ENCODE measurements around the gene C16orf96.

DNA sequence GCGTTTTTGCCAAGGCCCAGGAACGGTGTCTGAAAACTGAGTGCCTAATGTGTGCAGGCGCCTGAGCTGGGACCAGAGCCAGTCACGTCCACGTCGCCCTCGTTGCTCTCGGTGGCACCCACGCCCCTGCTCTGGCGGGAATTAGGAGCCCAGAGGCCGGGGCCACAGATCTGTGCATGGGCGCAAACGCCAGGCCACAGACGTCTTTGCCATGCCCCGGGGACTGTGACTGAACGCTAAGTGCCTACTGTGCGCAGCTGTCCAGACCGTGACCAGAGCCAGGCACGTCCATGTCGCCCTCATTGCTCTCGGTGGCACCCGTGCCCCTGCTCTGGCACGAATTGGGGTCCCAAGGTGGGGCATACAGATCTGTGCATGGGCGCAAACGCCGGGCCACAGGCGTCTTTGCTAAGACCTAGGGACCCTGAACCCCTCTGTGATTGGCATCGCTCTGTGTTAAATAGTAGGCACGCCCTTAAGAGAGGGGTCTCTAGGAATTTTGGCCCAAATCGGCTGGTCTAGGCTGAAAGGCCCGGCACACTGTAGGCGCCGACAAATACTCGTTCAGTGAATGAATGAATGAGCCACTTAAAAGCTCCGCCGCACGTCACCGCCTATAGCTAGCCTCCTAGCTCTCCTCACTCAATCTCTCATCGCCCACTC is 59.4 kb downstream of the C16orf96 start:
- TF ChIP-seq, protein P1, sequence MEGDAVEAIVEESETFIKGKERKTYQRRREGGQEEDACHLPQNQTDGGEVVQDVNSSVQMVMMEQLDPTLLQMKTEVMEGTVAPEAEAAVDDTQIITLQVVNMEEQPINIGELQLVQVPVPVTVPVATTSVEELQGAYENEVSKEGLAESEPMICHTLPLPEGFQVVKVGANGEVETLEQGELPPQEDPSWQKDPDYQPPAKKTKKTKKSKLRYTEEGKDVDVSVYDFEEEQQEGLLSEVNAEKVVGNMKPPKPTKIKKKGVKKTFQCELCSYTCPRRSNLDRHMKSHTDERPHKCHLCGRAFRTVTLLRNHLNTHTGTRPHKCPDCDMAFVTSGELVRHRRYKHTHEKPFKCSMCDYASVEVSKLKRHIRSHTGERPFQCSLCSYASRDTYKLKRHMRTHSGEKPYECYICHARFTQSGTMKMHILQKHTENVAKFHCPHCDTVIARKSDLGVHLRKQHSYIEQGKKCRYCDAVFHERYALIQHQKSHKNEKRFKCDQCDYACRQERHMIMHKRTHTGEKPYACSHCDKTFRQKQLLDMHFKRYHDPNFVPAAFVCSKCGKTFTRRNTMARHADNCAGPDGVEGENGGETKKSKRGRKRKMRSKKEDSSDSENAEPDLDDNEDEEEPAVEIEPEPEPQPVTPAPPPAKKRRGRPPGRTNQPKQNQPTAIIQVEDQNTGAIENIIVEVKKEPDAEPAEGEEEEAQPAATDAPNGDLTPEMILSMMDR (IDR thresholded peaks at IDR 0.05; ENCODE audit: insufficient read depth, low read length), result no peak
- TF ChIP-seq POLR2AphosphoS5 (IDR thresholded peaks at IDR 0.05; ENCODE audit: low read depth), result no peak
- no peak for TF ChIP-seq SPI1 (IDR thresholded peaks at IDR 0.05; ENCODE audit: borderline replicate concordance, low read depth)
